HCT116 (cell line): ENCODE measurements around the gene GREM2. TPM values are rescaled to one million over a fixed set of nuclear protein-coding genes. Genes with fewer than 3 reads are reported as not detected.

Experiments used
- ATAC-seq: fragments of 200-7000 bp; cut with Tn5 transposase; 2 replicates; pipeline ENCODE4 v1.9.1; 2020; ENCODE audit warnings: mild to moderate bottlenecking, moderate library complexity
- BruUV-seq: library from RNA; stranded (reverse); fragments of 400-500 nt; replicated peaks from 2 replicates; lab custom pipeline; 2021; lab: Mats Ljungman, UMichigan
- CTCF ChIA-PET: fragments of 300-600 bp; sonication (Branson Sonifier 250); formaldehyde crosslinking; loops from one replicate; lab custom pipeline; 2021; ENCODE audit warnings: antibody characterized with exemption; lab: Charles Lee
- POLR2A ChIA-PET: fragments of 300-600, 350-600 bp; sonication (Branson Sonifier 250); formaldehyde crosslinking; loops from one replicate; lab custom pipeline; 2021; ENCODE audit warnings: antibody characterized with exemption; lab: Charles Lee
- RAD21 ChIA-PET, 2 experiments: fragments of 300-600 bp; sonication (Branson Sonifier 250); formaldehyde crosslinking; loops; one replicate each; lab custom pipeline; 2023; ENCODE audit warnings: low total read pairs in 2 of 2; ENCODE audit not compliant: uncharacterized antibody in 2 of 2, unreplicated experiment in 2 of 2, low non-redundant PET in 1 of 2; lab: Charles Lee
- DNase-seq: peaks from one replicate; pipeline ENCODE4 v3.0.0-alpha.2; 2010; ENCODE audit warnings: low read depth, low spot score
- H2AFZ ChIP-seq: fragments of 200-600 bp; shearing (Covaris generic), sonication (generic); 2 replicates; pipeline ENCODE4 v1.6.1; 2017; ENCODE audit warnings: low read depth, mixed run types, mixed read lengths, antibody characterized with exemption, low read length; ENCODE audit not compliant: poor library complexity, severe bottlenecking
- H3K27ac ChIP-seq: 2 replicates; pipeline ENCODE4 v1.5.1; 2012; ENCODE audit warnings: low read depth, low read length
- H3K27me3 ChIP-seq: fragments of 200-600 bp; sonication (generic); 2 replicates; pipeline ENCODE4 v1.6.1; 2016; ENCODE audit warnings: mixed run types, low read length, mixed read lengths; ENCODE audit not compliant: insufficient read depth
- H3K36me3 ChIP-seq, 2 experiments: fragments of 200-500 bp in 1 of 2; fragments of 200-600 bp in 1 of 2; sonication (Bioruptor generic) in 1 of 2; sonication (generic) in 1 of 2; 2 replicates each; pipeline versions ENCODE4 v1.5.1 to v1.6.1; 2014 to 2016; ENCODE audit warnings: low read length in 2 of 2, inconsistent platforms in 1 of 2, mixed read lengths in 1 of 2, mixed run types in 1 of 2; ENCODE audit not compliant: insufficient read depth in 2 of 2, control insufficient read depth in 1 of 2
- H3K4me1 ChIP-seq, 2 experiments: fragments of 200-600 bp in 1 of 2; sonication (generic) in 1 of 2; 2 replicates each; pipeline versions ENCODE4 v1.5.1 to v1.6.1; 2012 to 2017; ENCODE audit warnings: low read length in 2 of 2, inconsistent platforms in 1 of 2, mild to moderate bottlenecking in 1 of 2, mixed read lengths in 1 of 2, mixed run types in 1 of 2, moderate library complexity in 1 of 2; ENCODE audit not compliant: insufficient read depth in 2 of 2, control insufficient read depth in 1 of 2
- H3K4me2 ChIP-seq: fragments of 200-600 bp; sonication (generic); 2 replicates; pipeline ENCODE4 v1.6.1; 2017; ENCODE audit warnings: mixed run types, low read length, mixed read lengths
- H3K4me3 ChIP-seq, 2 experiments: fragments of 200-600 bp in 1 of 2; sonication (generic) in 1 of 2; replicated peaks in 1 of 2; 2 replicates each; pipeline ENCODE4 v1.5.1; 2011 to 2016; ENCODE audit warnings: low read length in 2 of 2, control low read depth in 1 of 2, low read depth in 1 of 2, mild to moderate bottlenecking in 1 of 2, mixed read lengths in 1 of 2, mixed run types in 1 of 2
- H3K79me2 ChIP-seq: fragments of 200-600 bp; sonication (generic); 2 replicates; pipeline ENCODE4 v1.6.1; 2017; ENCODE audit warnings: mild to moderate bottlenecking, mixed run types, low read length, moderate library complexity, mixed read lengths; ENCODE audit not compliant: insufficient read depth
- H3K9ac ChIP-seq: fragments of 200-600 bp; sonication (generic); 2 replicates; pipeline ENCODE4 v1.6.1; 2016; ENCODE audit warnings: low read length, mixed read lengths
- H3K9me2 ChIP-seq: fragments of 200-600 bp; sonication (generic), shearing (Covaris generic); 2 replicates; pipeline ENCODE4 v1.6.1; 2017; ENCODE audit warnings: mixed run types, mild to moderate bottlenecking, moderate library complexity; ENCODE audit not compliant: insufficient read depth
- H3K9me3 ChIP-seq, 2 experiments: fragments of 200-500 bp in 1 of 2; fragments of 200-600 bp in 1 of 2; sonication (Bioruptor generic) in 1 of 2; sonication (generic) in 1 of 2; 2 replicates each; pipeline ENCODE4 v1.6.1; 2014 to 2017; ENCODE audit warnings: low read length in 2 of 2, mixed read lengths in 2 of 2, inconsistent platforms in 1 of 2, low read depth in 1 of 2, mild to moderate bottlenecking in 1 of 2, mixed run types in 1 of 2, moderate library complexity in 1 of 2; ENCODE audit not compliant: control insufficient read depth in 1 of 2, insufficient read depth in 1 of 2
- H4K20me1 ChIP-seq: fragments of 200-600 bp; sonication (generic), shearing (Covaris generic); 2 replicates; pipeline ENCODE4 v1.6.1; 2017; ENCODE audit warnings: mixed run types, mild to moderate bottlenecking, moderate library complexity; ENCODE audit not compliant: insufficient read depth
- CBX3 ChIP-seq: IDR thresholded peaks from 2 replicates; pipeline ENCODE4 v1.6.1; 2012; ENCODE audit warnings: low read depth
- EGR1 ChIP-seq: IDR thresholded peaks from 2 replicates; pipeline ENCODE4 v1.6.1; 2012; ENCODE audit warnings: low read depth
- POLR2A ChIP-seq: IDR thresholded peaks from 2 replicates; pipeline ENCODE4 v1.7.0; 2011; ENCODE audit warnings: borderline replicate concordance; ENCODE audit not compliant: insufficient read depth, insufficient read length; ENCODE audit errors: extremely low read depth
- POLR2AphosphoS5 ChIP-seq: IDR thresholded peaks from 2 replicates; pipeline ENCODE4 v1.6.1; 2011; ENCODE audit warnings: mild to moderate bottlenecking, low read depth, low read length, moderate library complexity
- SIN3A ChIP-seq: IDR thresholded peaks from 2 replicates; pipeline ENCODE4 v1.6.1; 2012; ENCODE audit warnings: low read depth
- TCF7L2 ChIP-seq: IDR thresholded peaks from 2 replicates; pipeline ENCODE4 v1.7.0; 2011; ENCODE audit warnings: borderline replicate concordance, inconsistent platforms; ENCODE audit not compliant: insufficient read depth, insufficient read length; ENCODE audit errors: extremely low read depth
- YY1 ChIP-seq: IDR thresholded peaks from 2 replicates; pipeline ENCODE4 v1.6.1; 2011; ENCODE audit warnings: low read length, low read depth, moderate library complexity, mild to moderate bottlenecking; ENCODE audit not compliant: insufficient replicate concordance; ENCODE audit errors: extremely low read depth
- ZNF274 ChIP-seq: fragments of 200-500 bp; sonication (Bioruptor generic); IDR thresholded peaks from 2 replicates; pipeline ENCODE4 v1.6.1; 2014; ENCODE audit warnings: mild to moderate bottlenecking, low read depth, low read length, inconsistent platforms
- intact Hi-C: fragments of 100-400 bp; cut with micrococcal nuclease; formaldehyde crosslinking; loops from 2 replicates; pipeline ENCODE4 v1.10.0; 2022
- total RNA-seq: library from RNA; stranded (reverse); gene quantifications from one replicate; pipeline ENCODE4 v1.2.1, GENCODE V29; 2021; ENCODE audit not compliant: unreplicated experiment
- TF ChIP-seq, protein P1 (sequence below): IDR thresholded peaks from 2 replicates; pipeline ENCODE4 v1.6.1; 2011; ENCODE audit warnings: mild to moderate bottlenecking, low read length, moderate library complexity; ENCODE audit not compliant: insufficient replicate concordance; ENCODE audit errors: extremely low read depth

The GREM2 gene
- total RNA-seq, 1 experiment from 2014 or later: not detected

- H4K20me1 ChIP-seq: no peaks in the 10 kb centered on the region
- no peak for TF ChIP-seq ZNF274
- TF ChIP-seq POLR2AphosphoS5: no peak
- no peak for TF ChIP-seq SIN3A
- no peak for TF ChIP-seq EGR1
- TF ChIP-seq POLR2A: no peak
- no peak for TF ChIP-seq YY1
- TF ChIP-seq CBX3: no peak
- TF ChIP-seq, protein P1, sequence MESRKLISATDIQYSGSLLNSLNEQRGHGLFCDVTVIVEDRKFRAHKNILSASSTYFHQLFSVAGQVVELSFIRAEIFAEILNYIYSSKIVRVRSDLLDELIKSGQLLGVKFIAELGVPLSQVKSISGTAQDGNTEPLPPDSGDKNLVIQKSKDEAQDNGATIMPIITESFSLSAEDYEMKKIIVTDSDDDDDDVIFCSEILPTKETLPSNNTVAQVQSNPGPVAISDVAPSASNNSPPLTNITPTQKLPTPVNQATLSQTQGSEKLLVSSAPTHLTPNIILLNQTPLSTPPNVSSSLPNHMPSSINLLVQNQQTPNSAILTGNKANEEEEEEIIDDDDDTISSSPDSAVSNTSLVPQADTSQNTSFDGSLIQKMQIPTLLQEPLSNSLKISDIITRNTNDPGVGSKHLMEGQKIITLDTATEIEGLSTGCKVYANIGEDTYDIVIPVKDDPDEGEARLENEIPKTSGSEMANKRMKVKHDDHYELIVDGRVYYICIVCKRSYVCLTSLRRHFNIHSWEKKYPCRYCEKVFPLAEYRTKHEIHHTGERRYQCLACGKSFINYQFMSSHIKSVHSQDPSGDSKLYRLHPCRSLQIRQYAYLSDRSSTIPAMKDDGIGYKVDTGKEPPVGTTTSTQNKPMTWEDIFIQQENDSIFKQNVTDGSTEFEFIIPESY: no peak
- no peak for TF ChIP-seq TCF7L2
- ChIA-PET POLR2A (no interaction called here), CTCF (interaction anchor here (0.9 kb wide), 1 partner anchor 11 kb away, joined by 3 read pairs; no protein-coding TSS in a partner anchor), RAD21 (no interaction called here)
- no peaks in the 10 kb centered on the region for H3K4me1 ChIP-seq
- H3K27me3 ChIP-seq: no peaks in the 10 kb centered on the region
- intact Hi-C loops: no loop called here
- no TSS peak for BruUV-seq
- no peak overlapping the region for H3K4me3 ChIP-seq
- H3K36me3 ChIP-seq: no peaks in the 10 kb centered on the region
- H3K27ac ChIP-seq: no peak overlapping the region
- H2AFZ ChIP-seq: no peak overlapping the region
- no peak overlapping the region for H3K4me2 ChIP-seq
- no peaks in the 10 kb centered on the region for H3K79me2 ChIP-seq
- DNase-seq (no peak), ATAC-seq (no peak)
- H3K9ac ChIP-seq: no peak overlapping the region
- no peaks in the 10 kb centered on the region for H3K9me2 ChIP-seq
- H3K9me3 ChIP-seq: peaks cover 3 to 28% of the 10 kb centered on the region in 2 experiments; a peak in 2 of 4 replicates
Measured at GRCh38 chr1:240597153-240597745, 14.7 kb downstream of the GREM2 start.
